SU-DHL-6 (cell line): ENCODE measurements around the gene RIC8B.

Source experiments
- CTCF ChIP-seq: fragments of 200-600 bp; sonication (generic); IDR thresholded peaks from one replicate; pipeline ENCODE4 v1.5.1; 2017; ENCODE audit warnings: antibody characterized with exemption, mild to moderate bottlenecking, low read length, moderate library complexity; ENCODE audit not compliant: insufficient read depth, poor library complexity, severe bottlenecking
- EZH2phosphoT487 ChIP-seq: fragments of 200-600 bp; sonication (generic), shearing (Covaris generic); conservative IDR thresholded peaks from 2 replicates; pipeline ENCODE4 v1.6.1; 2018; ENCODE audit warnings: mild to moderate bottlenecking, antibody characterized with exemption, low read length, moderate library complexity, mixed read lengths

- no peak for TF ChIP-seq CTCF
- no peak for TF ChIP-seq EZH2phosphoT487
These were observed 41.6 kb upstream of the RIC8B start for GRCh38 chr12:106732890-106733289.
